GM19099 (cell line): ENCODE results near the gene TRPM3.

Experiments used
- POLR2A ChIP-seq: IDR thresholded peaks from 3 replicates; pipeline ENCODE4 v1.6.1; 2011; ENCODE audit warnings: low read depth; ENCODE audit not compliant: insufficient read length; ENCODE audit errors: extremely low read depth

Gene TRPM3

GRCh38 chr9:70948744-70949143 is 172.7 kb downstream of the TRPM3 start:
- TF ChIP-seq POLR2A: no peak

- no peak for TF ChIP-seq POLR2A
Measured at GRCh38 chr9:70947511-70947910, 173.9 kb downstream of the TRPM3 start.

GRCh38 chr9:70947086-70947485 is 174.3 kb downstream of the TRPM3 start:
- TF ChIP-seq POLR2A: no peak

- TF ChIP-seq POLR2A: no peak
Measured at GRCh38 chr9:70945301-70945700, 176.1 kb downstream of the TRPM3 start.

GRCh38 chr9:70941191-70941590 is 180.2 kb downstream of the TRPM3 start:
- TF ChIP-seq POLR2A: no peak

- TF ChIP-seq POLR2A: no peak
Measured at GRCh38 chr9:70940605-70941004, 180.8 kb downstream of the TRPM3 start.

- TF ChIP-seq POLR2A: no peak
Measured at GRCh38 chr9:70936536-70936935, 184.9 kb downstream of the TRPM3 start.

- TF ChIP-seq POLR2A: no peak
Measured at GRCh38 chr9:70935856-70936255, 185.6 kb downstream of the TRPM3 start.

GRCh38 chr9:70934642-70935041 is 186.8 kb downstream of the TRPM3 start:
- no peak for TF ChIP-seq POLR2A

GRCh38 chr9:70933321-70933720 is 188.1 kb downstream of the TRPM3 start:
- TF ChIP-seq POLR2A: no peak

GRCh38 chr9:70932097-70932496 is 189.3 kb downstream of the TRPM3 start:
- no peak for TF ChIP-seq POLR2A

- TF ChIP-seq POLR2A: no peak
Measured at GRCh38 chr9:70927530-70927929, 193.9 kb downstream of the TRPM3 start.

- no peak for TF ChIP-seq POLR2A
Measured at GRCh38 chr9:70924895-70925547, 196.4 kb downstream of the TRPM3 start.

GRCh38 chr9:70924380-70924779 is 197.0 kb downstream of the TRPM3 start:
- TF ChIP-seq POLR2A: no peak

- no peak for TF ChIP-seq POLR2A
Measured at GRCh38 chr9:70923961-70924360, 197.5 kb downstream of the TRPM3 start.

GRCh38 chr9:70921136-70921535 is 200.3 kb downstream of the TRPM3 start:
- TF ChIP-seq POLR2A: no peak

- no peak for TF ChIP-seq POLR2A
Measured at GRCh38 chr9:70917277-70917676, 204.1 kb downstream of the TRPM3 start.
